ENCODE results near the gene FBXO17. TPM values are rescaled to one million over a fixed set of nuclear protein-coding genes. Genes with fewer than 3 reads are reported as not detected.
A peak's percentile ranks its signal among the peaks of the same experiment; 100 is the strongest.

Gene FBXO17
- total and polyA plus RNA-seq, 4 donors: 19.7 to 31.9 (median 23.4) TPM

DNA sequence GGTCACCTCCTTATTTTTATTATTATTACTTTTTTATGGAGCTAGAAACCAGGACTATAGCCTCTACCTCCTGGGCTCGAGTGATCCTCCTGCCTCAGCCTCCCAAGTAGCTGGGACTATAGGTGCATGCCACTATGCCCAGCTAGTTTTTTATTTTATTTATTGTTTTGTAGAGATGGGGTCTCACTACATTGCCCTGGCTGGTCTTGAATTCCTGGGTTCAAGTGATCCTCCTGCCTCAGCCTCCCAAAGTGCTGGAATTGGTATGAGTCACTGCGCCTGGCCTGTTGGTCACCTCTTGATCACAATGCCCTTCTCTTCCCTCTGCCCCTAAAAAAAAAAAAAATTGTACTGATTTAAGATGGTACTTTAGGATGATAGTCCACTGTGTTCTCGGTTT, 24.4 kb downstream of the FBXO17 start:
- Histone ChIP-seq H3K27ac (ENCODE audit: low read depth in 1 of 2, low read length in 2 of 2) (no peak overlapping the region), H3K9ac (ENCODE audit: low read depth in 1 of 2, low read length in 2 of 2) (no peak overlapping the region), H3K4me1 (ENCODE audit: control insufficient read depth in 4 of 4, insufficient read depth in 4 of 4, low read length in 3 of 4) (peaks cover 1 to 25% (median 17%) of the 10 kb centered on the region in 4 donors), H3K36me3 (ENCODE audit: control insufficient read depth in 4 of 4, insufficient read depth in 3 of 4, low read depth in 1 of 4, low read length in 3 of 4) (peaks cover 0 to 20% (median 10%) of the 10 kb centered on the region in 4 donors), H3K4me3 (ENCODE audit: low read depth in 1 of 3, low read length in 3 of 3) (no peak overlapping the region), H3K9me3 (ENCODE audit: control insufficient read depth in 4 of 4, low read length in 3 of 4) (no peaks in the 10 kb centered on the region), H3K27me3 (ENCODE audit: control insufficient read depth in 4 of 4, insufficient read depth in 4 of 4, low read length in 3 of 4) (no peaks in the 10 kb centered on the region)
- 76% methylated on average over 3 of the region's 3 CpGs for WGBS
- DNase-seq (ENCODE audit: low spot score): no peak
- TF ChIP-seq HNF4G (IDR thresholded peaks at IDR 0.05): no peak
- TF ChIP-seq JUND (IDR thresholded peaks at IDR 0.05): no peak
- TF ChIP-seq, protein P1, sequence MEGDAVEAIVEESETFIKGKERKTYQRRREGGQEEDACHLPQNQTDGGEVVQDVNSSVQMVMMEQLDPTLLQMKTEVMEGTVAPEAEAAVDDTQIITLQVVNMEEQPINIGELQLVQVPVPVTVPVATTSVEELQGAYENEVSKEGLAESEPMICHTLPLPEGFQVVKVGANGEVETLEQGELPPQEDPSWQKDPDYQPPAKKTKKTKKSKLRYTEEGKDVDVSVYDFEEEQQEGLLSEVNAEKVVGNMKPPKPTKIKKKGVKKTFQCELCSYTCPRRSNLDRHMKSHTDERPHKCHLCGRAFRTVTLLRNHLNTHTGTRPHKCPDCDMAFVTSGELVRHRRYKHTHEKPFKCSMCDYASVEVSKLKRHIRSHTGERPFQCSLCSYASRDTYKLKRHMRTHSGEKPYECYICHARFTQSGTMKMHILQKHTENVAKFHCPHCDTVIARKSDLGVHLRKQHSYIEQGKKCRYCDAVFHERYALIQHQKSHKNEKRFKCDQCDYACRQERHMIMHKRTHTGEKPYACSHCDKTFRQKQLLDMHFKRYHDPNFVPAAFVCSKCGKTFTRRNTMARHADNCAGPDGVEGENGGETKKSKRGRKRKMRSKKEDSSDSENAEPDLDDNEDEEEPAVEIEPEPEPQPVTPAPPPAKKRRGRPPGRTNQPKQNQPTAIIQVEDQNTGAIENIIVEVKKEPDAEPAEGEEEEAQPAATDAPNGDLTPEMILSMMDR (IDR thresholded peaks at IDR 0.05; ENCODE audit: low read depth, low read length, missing input control): no peak
- no peak for TF ChIP-seq RAD21 (IDR thresholded peaks at IDR 0.05)
- TF ChIP-seq NR2F2 (IDR thresholded peaks at IDR 0.05): no peak
- TF ChIP-seq, protein P2, sequence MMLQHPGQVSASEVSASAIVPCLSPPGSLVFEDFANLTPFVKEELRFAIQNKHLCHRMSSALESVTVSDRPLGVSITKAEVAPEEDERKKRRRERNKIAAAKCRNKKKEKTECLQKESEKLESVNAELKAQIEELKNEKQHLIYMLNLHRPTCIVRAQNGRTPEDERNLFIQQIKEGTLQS (IDR thresholded peaks at IDR 0.05): no peak

DNA sequence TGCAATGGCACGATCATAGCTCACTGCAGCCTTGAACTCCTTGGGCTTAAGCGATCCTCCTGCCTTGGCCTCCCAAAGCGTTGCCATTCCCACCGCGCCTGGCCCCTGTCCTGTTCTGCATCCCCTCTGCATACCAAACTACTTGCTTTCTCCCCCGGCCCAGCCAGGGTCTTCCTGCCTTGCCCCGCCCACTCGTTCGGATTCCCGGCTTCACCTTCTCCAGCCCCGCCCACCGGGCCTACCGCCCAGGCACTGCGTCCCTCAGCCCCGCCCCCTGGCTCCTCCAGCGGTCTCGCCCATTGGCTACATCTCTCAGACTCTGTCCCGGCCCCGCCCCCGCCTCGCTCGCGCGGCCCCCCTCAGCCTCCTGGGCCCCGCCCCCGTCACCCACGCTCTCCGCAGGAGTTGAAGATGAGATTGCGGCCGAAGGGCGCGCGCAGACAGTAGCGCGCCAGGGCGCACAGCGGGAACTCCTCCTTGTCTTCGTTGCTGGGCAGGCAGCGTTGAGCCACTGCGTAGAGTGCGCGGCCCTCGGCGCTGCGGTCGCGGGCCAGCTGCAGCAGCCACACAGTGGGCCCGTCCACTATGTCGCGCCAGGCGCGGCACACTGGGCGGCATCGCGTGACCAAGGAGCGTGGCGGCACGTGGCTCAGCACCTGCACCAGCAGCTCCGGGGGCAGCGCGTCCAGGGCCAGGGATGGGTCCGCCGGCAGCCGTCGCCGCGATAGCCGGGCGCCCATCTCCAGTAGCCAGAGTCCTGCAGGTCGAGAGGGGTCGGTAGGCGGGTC, 25.8 kb downstream of the FBXO17 start:
- 39% methylated on average over 72 of the region's 72 CpGs for WGBS
- peak overlapping the region in 1 of 3 donors; percentile 12 for H3K4me3 ChIP-seq (ENCODE audit: low read depth in 1 of 3, low read length in 3 of 3)
- no peaks in the 10 kb centered on the region for H3K27me3 ChIP-seq (ENCODE audit: control insufficient read depth in 4 of 4, insufficient read depth in 4 of 4, low read length in 3 of 4)
- peak; percentile 83 for DNase-seq (ENCODE audit: low spot score)
- TF ChIP-seq, protein P1 (IDR thresholded peaks at IDR 0.05; ENCODE audit: low read depth, low read length, missing input control): no peak
- TF ChIP-seq, protein P3, sequence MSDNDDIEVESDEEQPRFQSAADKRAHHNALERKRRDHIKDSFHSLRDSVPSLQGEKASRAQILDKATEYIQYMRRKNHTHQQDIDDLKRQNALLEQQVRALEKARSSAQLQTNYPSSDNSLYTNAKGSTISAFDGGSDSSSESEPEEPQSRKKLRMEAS (IDR thresholded peaks at IDR 0.05): no peak
- TF ChIP-seq SP1 (IDR thresholded peaks at IDR 0.05) (no peak), TAF1 (conservative IDR thresholded peaks at IDR 0.05) (no peak), GABPA (IDR thresholded peaks at IDR 0.05 in 1 of 2, conservative IDR thresholded peaks at IDR 0.05 in 1 of 2) (no peak), HNF4G (IDR thresholded peaks at IDR 0.05) (no peak), RAD21 (IDR thresholded peaks at IDR 0.05) (no peak), YY1 (IDR thresholded peaks at IDR 0.05) (no peak), HNF4A (conservative IDR thresholded peaks at IDR 0.05) (no peak)
- no peaks in the 10 kb centered on the region for H3K9me3 ChIP-seq (ENCODE audit: control insufficient read depth in 4 of 4, low read length in 3 of 4)
- H3K9ac ChIP-seq (ENCODE audit: low read depth in 1 of 2, low read length in 2 of 2): no peak overlapping the region
- H3K36me3 ChIP-seq (ENCODE audit: control insufficient read depth in 4 of 4, insufficient read depth in 3 of 4, low read depth in 1 of 4, low read length in 3 of 4): peaks cover 0 to 20% (median 14%) of the 10 kb centered on the region in 4 donors
- no peak overlapping the region for H3K27ac ChIP-seq (ENCODE audit: low read depth in 1 of 2, low read length in 2 of 2)
- peaks cover 1 to 25% (median 17%) of the 10 kb centered on the region in 4 donors for H3K4me1 ChIP-seq (ENCODE audit: control insufficient read depth in 4 of 4, insufficient read depth in 4 of 4, low read length in 3 of 4)
